HepG2 (cell line): ENCODE data around the gene TRERF1. TPM values are rescaled to one million over a fixed set of nuclear protein-coding genes. Genes with fewer than 3 reads are reported as not detected.

Experiments used
- BATF2 ChIP-seq: sonication (generic); formaldehyde crosslinking; IDR thresholded peaks from 2 replicates; pipeline ENCODE4 v1.8.0; 2022; ENCODE audit warnings: mild to moderate bottlenecking, missing genetic modification reagents, moderate library complexity
- DPF2 ChIP-seq: sonication (generic); formaldehyde crosslinking; IDR thresholded peaks from 2 replicates; pipeline ENCODE4 v1.4.0; 2020; ENCODE audit warnings: mild to moderate bottlenecking, low read depth, missing genetic modification reagents, borderline replicate concordance
- GABPA ChIP-seq, 2 experiments: IDR thresholded peaks; 2 replicates each; pipeline ENCODE4 v1.6.1; 2011 to 2016; ENCODE audit warnings: low read depth in 2 of 2, low read length in 1 of 2, missing biosample characterization in 1 of 2, missing genetic modification characterization in 1 of 2
- HES4 ChIP-seq: sonication (generic); formaldehyde crosslinking; IDR thresholded peaks from 2 replicates; pipeline ENCODE4 v1.9.0; 2021; ENCODE audit warnings: mild to moderate bottlenecking, missing genetic modification reagents, borderline replicate concordance
- KAT2B ChIP-seq: fragments of 150-350 bp; IDR thresholded peaks from 2 replicates; pipeline ENCODE4 v1.6.1; 2014; ENCODE audit warnings: low read depth, low read length, borderline replicate concordance
- KDM3A ChIP-seq: IDR thresholded peaks from 2 replicates; pipeline ENCODE4 v1.6.1; 2018; ENCODE audit warnings: low read depth, missing compliant biosample characterization
- MBD4 ChIP-seq: IDR thresholded peaks from 2 replicates; pipeline ENCODE4 v1.6.1; 2012; ENCODE audit warnings: low read length, inconsistent platforms, borderline replicate concordance
- NAIF1 ChIP-seq: sonication (generic); formaldehyde crosslinking; IDR thresholded peaks from 2 replicates; pipeline ENCODE4 v1.5.0; 2020; ENCODE audit warnings: mild to moderate bottlenecking, missing genetic modification reagents, borderline replicate concordance
- PCBP2 ChIP-seq: fragments of 200-400 bp; formaldehyde crosslinking; optimal IDR thresholded peaks from 2 replicates; pipeline ENCODE3; 2018; ENCODE audit warnings: low read length, low read depth; ENCODE audit not compliant: poor library complexity, severe bottlenecking
- RNF2 ChIP-seq: fragments of 450-650 bp; conservative IDR thresholded peaks from 2 replicates; pipeline ENCODE4 v1.6.1; 2016; ENCODE audit warnings: low read depth
- SNRNP70 ChIP-seq: fragments of 200-400 bp; formaldehyde crosslinking; IDR thresholded peaks from 2 replicates; pipeline ENCODE4 v1.6.1; 2017; ENCODE audit warnings: mild to moderate bottlenecking, low read depth, low read length, moderate library complexity
- THAP11 ChIP-seq: IDR thresholded peaks from 2 replicates; pipeline ENCODE4 v1.6.1; 2016; ENCODE audit warnings: missing biosample characterization, missing genetic modification reagents
- TP53 ChIP-seq: sonication (generic); formaldehyde crosslinking; conservative IDR thresholded peaks from 2 replicates; pipeline ENCODE4 v1.4.0; 2020; ENCODE audit warnings: missing genetic modification reagents
- WIZ ChIP-seq: sonication (generic); formaldehyde crosslinking; IDR thresholded peaks from 2 replicates; pipeline ENCODE4 v1.5.1; 2020; ENCODE audit warnings: mild to moderate bottlenecking, missing genetic modification reagents
- ZFP62 ChIP-seq: sonication (generic); formaldehyde crosslinking; IDR thresholded peaks from 2 replicates; pipeline ENCODE4 v1.4.0; 2020; ENCODE audit warnings: missing genetic modification reagents
- ZNF660 ChIP-seq: sonication (generic); formaldehyde crosslinking; IDR thresholded peaks from 2 replicates; pipeline ENCODE4 v1.5.1; 2020; ENCODE audit warnings: mild to moderate bottlenecking, low read depth, missing genetic modification reagents, borderline replicate concordance
- ZNF850 ChIP-seq: sonication (generic); formaldehyde crosslinking; conservative IDR thresholded peaks from 2 replicates; pipeline ENCODE4 v1.9.0; 2021; ENCODE audit warnings: mild to moderate bottlenecking, missing genetic modification reagents
- polyA plus RNA-seq, 8 experiments: library from polyadenylated mRNA; depleted of rRNA in 3 of 8; stranded (reverse) in 7 of 8; unstranded in 1 of 8; fragments of >200 nt; fragmentation: Illumina TruSeq in 4 of 8; extraction: Trizol in 4 of 8; gene quantifications; 2 replicates each; pipeline versions ENCODE4 v1.2.1 to v1.2.3, GENCODE V29; 2011 to 2016; ENCODE audit warnings: low read depth in 4 of 8, missing spikeins in 1 of 8, mixed read lengths in 1 of 8; ENCODE audit not compliant: insufficient read depth in 1 of 8
- total RNA-seq, 5 experiments: library from RNA; depleted of rRNA; stranded (reverse); fragments of >200 nt; fragmentation: Illumina TruSeq; extraction: Trizol; gene quantifications; 2 replicates each; pipeline ENCODE4 v1.2.3, GENCODE V29; 2016; ENCODE audit warnings: low read depth in 1 of 5
- TF ChIP-seq, protein P1 (sequence below): sonication (generic); formaldehyde crosslinking; IDR thresholded peaks from 2 replicates; pipeline ENCODE4 v1.4.0; 2020; ENCODE audit warnings: missing genetic modification reagents, borderline replicate concordance
- TF ChIP-seq, protein P2 (sequence below): sonication (generic); formaldehyde crosslinking; IDR thresholded peaks from 2 replicates; pipeline ENCODE4 v1.5.0; 2020; ENCODE audit warnings: mild to moderate bottlenecking, missing genetic modification reagents
- TF ChIP-seq, protein P3 (sequence below): sonication (generic); formaldehyde crosslinking; IDR thresholded peaks from 2 replicates; pipeline ENCODE4 v1.9.0; 2021; ENCODE audit warnings: missing genetic modification reagents, mild to moderate bottlenecking, borderline replicate concordance

The TRERF1 gene
- total and polyA plus RNA-seq, 2 of the 13 experiments (the other 11 are each of a cell fraction or from before 2014, with no cell fraction given), result 0.02 TPM; not detected in 1

DNA sequence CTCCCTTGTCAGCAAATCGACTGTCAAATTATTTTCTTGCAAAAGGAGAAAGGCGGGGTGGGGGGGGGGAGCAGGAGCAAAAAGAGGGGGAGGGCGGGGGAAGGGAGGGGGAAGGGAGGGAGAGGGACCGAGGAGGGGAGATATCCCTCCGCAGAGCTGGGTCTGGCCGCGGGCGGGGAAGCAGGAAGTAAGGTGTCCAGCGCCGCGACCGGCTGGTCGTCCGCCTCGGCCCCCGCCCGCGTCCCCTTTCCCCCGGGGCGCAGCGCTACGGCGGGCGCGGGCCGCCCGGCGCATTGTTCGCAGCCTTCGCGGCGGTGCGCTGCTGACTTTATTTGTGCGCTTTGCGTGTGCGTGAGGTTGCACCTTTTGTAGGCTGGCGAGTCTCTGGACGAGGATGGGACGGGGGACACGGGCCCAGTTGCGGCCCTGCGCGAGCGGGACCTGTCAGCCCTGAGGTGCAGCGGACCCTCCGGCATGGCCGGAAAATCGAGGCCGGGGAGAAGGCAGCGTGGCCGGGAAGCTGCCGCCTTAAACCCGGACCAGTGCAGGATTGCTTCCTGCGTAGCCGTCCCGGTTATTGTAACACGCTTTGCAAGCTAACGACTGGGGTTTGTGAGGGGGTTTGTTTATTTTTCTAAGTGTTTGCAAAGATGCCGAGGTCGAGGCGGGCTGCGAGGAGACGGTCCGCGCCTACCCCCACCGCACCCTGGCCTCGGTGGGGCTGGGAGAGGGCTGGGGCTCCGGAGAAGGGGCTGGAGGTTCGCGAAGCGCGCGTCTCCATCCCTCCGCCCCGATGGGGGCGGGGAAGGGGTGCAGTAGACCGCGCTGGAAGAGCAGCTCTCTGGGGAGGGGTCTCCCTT, 675 bp upstream of the TRERF1 start (continued):
- no peak for TF ChIP-seq DPF2 (CRISPR knock-in tag)
- TF ChIP-seq SNRNP70, result no peak
- peak; percentile 27; the same call in 1 of the 2 replicates for TF ChIP-seq HES4
- no peak for TF ChIP-seq ZNF660 (CRISPR knock-in tag)
- TF ChIP-seq KDM3A (CRISPR knock-in tag), result no peak
- TF ChIP-seq KAT2B, result no peak
- TF ChIP-seq, protein P1, sequence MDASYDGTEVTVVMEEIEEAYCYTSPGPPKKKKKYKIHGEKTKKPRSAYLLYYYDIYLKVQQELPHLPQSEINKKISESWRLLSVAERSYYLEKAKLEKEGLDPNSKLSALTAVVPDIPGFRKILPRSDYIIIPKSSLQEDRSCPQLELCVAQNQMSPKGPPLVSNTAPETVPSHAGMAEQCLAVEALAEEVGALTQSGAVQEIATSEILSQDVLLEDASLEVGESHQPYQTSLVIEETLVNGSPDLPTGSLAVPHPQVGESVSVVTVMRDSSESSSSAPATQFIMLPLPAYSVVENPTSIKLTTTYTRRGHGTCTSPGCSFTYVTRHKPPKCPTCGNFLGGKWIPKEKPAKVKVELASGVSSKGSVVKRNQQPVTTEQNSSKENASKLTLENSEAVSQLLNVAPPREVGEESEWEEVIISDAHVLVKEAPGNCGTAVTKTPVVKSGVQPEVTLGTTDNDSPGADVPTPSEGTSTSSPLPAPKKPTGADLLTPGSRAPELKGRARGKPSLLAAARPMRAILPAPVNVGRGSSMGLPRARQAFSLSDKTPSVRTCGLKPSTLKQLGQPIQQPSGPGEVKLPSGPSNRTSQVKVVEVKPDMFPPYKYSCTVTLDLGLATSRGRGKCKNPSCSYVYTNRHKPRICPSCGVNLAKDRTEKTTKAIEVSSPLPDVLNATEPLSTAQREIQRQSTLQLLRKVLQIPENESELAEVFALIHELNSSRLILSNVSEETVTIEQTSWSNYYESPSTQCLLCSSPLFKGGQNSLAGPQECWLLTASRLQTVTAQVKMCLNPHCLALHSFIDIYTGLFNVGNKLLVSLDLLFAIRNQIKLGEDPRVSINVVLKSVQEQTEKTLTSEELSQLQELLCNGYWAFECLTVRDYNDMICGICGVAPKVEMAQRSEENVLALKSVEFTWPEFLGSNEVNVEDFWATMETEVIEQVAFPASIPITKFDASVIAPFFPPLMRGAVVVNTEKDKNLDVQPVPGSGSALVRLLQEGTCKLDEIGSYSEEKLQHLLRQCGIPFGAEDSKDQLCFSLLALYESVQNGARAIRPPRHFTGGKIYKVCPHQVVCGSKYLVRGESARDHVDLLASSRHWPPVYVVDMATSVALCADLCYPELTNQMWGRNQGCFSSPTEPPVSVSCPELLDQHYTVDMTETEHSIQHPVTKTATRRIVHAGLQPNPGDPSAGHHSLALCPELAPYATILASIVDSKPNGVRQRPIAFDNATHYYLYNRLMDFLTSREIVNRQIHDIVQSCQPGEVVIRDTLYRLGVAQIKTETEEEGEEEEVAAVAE (CRISPR knock-in tag), result no peak
- TF ChIP-seq WIZ (CRISPR knock-in tag), result no peak
- TF ChIP-seq PCBP2, result no peak
- TF ChIP-seq, protein P2, sequence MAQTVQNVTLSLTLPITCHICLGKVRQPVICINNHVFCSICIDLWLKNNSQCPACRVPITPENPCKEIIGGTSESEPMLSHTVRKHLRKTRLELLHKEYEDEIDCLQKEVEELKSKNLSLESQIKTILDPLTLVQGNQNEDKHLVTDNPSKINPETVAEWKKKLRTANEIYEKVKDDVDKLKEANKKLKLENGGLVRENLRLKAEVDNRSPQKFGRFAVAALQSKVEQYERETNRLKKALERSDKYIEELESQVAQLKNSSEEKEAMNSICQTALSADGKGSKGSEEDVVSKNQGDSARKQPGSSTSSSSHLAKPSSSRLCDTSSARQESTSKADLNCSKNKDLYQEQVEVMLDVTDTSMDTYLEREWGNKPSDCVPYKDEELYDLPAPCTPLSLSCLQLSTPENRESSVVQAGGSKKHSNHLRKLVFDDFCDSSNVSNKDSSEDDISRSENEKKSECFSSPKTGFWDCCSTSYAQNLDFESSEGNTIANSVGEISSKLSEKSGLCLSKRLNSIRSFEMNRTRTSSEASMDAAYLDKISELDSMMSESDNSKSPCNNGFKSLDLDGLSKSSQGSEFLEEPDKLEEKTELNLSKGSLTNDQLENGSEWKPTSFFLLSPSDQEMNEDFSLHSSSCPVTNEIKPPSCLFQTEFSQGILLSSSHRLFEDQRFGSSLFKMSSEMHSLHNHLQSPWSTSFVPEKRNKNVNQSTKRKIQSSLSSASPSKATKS, result no peak
- no peak for TF ChIP-seq TP53 (CRISPR knock-in tag)
- no peak for TF ChIP-seq GABPA (IDR thresholded peaks at IDR 0.05; ENCODE audit: low read depth, low read length)
- TF ChIP-seq GABPA (CRISPR knock-in tag; IDR thresholded peaks at IDR 0.05; ENCODE audit: low read depth), result no peak
- TF ChIP-seq RNF2, result no peak
- TF ChIP-seq THAP11 (CRISPR knock-in tag), result no peak
- TF ChIP-seq MBD4, result no peak
- no peak for TF ChIP-seq ZNF850 (CRISPR knock-in tag)
- TF ChIP-seq, protein P3, sequence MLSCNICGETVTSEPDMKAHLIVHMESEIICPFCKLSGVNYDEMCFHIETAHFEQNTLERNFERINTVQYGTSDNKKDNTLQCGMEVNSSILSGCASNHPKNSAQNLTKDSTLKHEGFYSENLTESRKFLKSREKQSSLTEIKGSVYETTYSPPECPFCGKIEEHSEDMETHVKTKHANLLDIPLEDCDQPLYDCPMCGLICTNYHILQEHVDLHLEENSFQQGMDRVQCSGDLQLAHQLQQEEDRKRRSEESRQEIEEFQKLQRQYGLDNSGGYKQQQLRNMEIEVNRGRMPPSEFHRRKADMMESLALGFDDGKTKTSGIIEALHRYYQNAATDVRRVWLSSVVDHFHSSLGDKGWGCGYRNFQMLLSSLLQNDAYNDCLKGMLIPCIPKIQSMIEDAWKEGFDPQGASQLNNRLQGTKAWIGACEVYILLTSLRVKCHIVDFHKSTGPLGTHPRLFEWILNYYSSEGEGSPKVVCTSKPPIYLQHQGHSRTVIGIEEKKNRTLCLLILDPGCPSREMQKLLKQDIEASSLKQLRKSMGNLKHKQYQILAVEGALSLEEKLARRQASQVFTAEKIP (CRISPR knock-in tag), result no peak
- TF ChIP-seq ZFP62, result no peak
- peak; percentile 16; the same call in 1 of the 2 replicates for TF ChIP-seq NAIF1 (CRISPR knock-in tag)
- TF ChIP-seq BATF2, result no peak
